Amniotic stem cell (primary cell): Measurements from ENCODE around the gene KIF2B.
"Not testable (repeated sequence)": the region's sequence is repeated elsewhere in the genome, so short reads cannot be mapped to it uniquely, and the experiment has no call there.

ENCODE experiments used
- DNase-seq: peaks from one replicate; lab custom pipeline; 2025; lab: John Stamatoyannopoulos, UW

Gene KIF2B

GRCh38 chr17:53822764-53823163 is at the start of gene KIF2B:
TSS of gene KIF2B (plus strand) at chr17:53822927. CDS start at chr17:53823034, 107 bp downstream.
- DNase-seq = no peak

GRCh38 chr17:53780320-53780719 is 42.4 kb upstream of the KIF2B start:
- no peak for DNase-seq

- DNase-seq = no peak
Measured at GRCh38 chr17:53791551-53791950, 31.2 kb upstream of the KIF2B start.

GRCh38 chr17:53792451-53792850 is 30.3 kb upstream of the KIF2B start:
- no peak for DNase-seq

- no peak for DNase-seq
Measured at GRCh38 chr17:53792997-53793396, 29.7 kb upstream of the KIF2B start.

GRCh38 chr17:53794875-53795274 is 27.9 kb upstream of the KIF2B start:
- no peak for DNase-seq

- no peak for DNase-seq
Measured at GRCh38 chr17:53796642-53797041, 26.1 kb upstream of the KIF2B start.

- DNase-seq = no peak
Measured at GRCh38 chr17:53797501-53797900, 25.2 kb upstream of the KIF2B start.

GRCh38 chr17:53804437-53804836 is 18.3 kb upstream of the KIF2B start:
- DNase-seq = no peak

GRCh38 chr17:53806473-53806872 is 16.3 kb upstream of the KIF2B start:
- no peak for DNase-seq

- DNase-seq = no peak
Measured at GRCh38 chr17:53807286-53807685, 15.4 kb upstream of the KIF2B start.

- no peak for DNase-seq
Measured at GRCh38 chr17:53818271-53818670, 4.5 kb upstream of the KIF2B start.

GRCh38 chr17:53818929-53819328 is 3.8 kb upstream of the KIF2B start:
- DNase-seq = no peak

GRCh38 chr17:53819956-53820355 is 2.8 kb upstream of the KIF2B start:
- no peak for DNase-seq

GRCh38 chr17:53823341-53824050 is 769 bp downstream of the KIF2B start:
- DNase-seq = no peak

- DNase-seq = not testable (repeated sequence)
Measured at GRCh38 chr17:53834771-53835170, 12.0 kb downstream of the KIF2B start.

GRCh38 chr17:53837131-53837530 is 14.4 kb downstream of the KIF2B start:
- DNase-seq = no peak

- DNase-seq = no peak
Measured at GRCh38 chr17:53844491-53845107, 21.9 kb downstream of the KIF2B start.

- not testable (repeated sequence) for DNase-seq
Measured at GRCh38 chr17:53871128-53871527, 48.4 kb downstream of the KIF2B start.
